ENCODE results near the gene ISLR.
"Not testable (repeated sequence)": the region's sequence is repeated elsewhere in the genome, so short reads cannot be mapped to it uniquely, and the experiment has no call there.

Gene ISLR

DNA sequence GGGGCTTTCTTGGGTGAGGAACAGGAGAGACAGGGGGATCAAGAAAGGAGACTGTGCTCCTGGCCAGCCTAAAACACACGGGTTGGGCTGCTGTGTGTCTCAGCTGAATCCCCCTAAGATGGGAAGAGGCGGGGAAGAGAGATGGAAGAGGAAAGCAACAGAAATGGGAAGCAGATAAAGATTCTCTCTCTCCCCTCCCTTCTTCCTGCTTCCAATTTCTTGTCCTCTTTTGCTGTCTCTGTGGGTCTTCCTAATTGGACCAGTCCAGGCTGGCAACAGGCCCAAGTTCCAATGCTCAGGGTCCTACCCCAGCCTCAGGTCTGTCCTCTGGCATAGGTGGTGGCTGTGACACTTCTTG, 36.0 kb upstream of the ISLR start:
- no peak for DNase-seq (ENCODE audit: low read depth in 2 of 2)

DNA sequence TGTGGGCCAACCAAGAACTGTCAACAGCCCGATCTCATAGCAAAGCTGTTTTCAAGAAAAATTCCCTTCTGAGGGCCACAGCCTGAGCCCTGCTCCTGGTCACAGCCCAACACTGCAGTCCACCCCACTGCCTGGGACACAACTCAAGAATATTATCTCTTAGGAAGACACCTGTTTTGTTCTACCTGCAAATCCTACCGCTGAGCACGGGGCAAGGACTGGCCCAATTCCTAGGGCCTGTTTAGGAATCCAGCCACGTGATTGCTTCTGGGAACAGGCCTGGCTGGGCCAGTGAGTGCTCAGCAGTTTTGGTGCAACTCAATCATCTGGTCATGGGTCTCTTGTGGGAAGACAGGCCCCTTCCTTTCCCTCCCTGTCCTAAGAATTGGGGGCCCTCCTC, 34.9 kb upstream of the ISLR start:
- DNase-seq (ENCODE audit: low read depth in 2 of 2), result no peak

DNA sequence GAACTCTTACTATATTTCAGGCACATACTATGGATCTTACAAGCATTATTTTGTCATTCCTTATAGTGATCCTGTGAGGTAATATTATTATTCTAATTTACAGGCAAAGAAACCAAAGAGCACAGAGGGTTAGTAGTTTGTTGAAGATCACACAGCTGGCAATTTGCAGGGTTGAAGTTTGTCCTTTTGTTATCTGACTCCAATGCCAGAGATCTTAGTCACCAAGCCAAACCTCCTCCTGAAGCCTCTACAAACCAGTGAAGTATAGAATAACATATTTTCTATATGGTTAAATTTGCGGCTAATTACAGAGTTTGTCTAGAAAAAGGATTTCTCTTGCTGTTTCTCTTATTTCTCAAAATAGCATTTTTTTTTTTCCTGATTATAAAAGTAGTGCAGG, 31.9 kb upstream of the ISLR start:
- no peak for DNase-seq (ENCODE audit: low read depth in 2 of 2)

DNA sequence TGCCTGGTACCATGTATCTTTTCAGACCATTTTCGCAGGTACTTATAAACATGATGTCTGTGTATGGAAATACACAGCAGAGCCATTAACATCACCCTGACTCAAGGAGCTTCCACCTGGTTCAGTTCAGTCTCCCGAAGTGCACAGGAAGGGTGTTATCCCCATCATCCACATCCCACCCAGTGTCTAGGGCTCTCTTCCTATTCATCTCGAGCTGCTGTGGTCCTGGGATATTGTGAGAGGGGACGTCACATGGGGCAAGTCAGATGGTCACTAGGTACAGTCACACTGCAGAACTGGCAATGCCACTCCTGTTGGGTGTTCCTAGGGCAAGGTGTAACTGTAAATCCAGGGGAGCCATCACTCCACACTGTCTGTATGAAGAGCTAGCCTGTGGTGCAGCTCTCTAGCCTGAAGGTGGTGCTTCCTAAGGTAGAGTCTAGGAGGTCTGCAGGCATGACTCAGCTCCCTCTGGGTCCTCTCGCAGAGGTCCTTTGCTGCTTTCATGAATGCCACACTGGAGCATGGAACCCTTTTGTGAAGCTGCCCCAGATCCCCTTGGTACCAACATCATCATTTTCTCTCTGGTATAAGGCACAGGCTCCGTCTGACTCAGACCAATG, 29.2 kb upstream of the ISLR start:
- DNase-seq (ENCODE audit: low read depth in 2 of 2), result no peak

DNA sequence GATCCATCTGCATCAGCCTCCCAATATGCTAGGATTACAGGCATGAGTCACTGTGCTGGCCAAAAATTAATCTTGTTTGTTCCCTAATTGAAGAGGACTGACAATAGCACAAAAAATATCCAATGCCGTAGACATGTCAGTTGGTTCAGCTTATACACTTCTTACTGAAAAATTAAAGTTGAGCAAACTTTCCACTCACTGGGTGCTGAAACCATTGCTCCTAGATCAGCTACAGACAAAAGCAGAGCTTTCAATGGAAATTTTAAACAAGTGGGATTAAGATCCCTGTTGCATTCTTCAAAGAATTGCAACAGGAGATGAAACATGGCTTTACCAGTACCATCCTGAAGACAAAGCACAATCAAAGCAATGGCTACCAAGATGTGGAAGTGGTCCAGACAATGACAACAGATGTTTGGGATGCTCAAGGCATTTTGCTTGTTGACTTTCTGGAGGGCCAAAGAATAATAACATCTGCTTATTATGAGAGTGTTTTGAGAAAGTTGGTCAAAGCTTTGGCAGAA, 27.2 kb upstream of the ISLR start:
- no peak for DNase-seq (ENCODE audit: low read depth in 2 of 2)

DNA sequence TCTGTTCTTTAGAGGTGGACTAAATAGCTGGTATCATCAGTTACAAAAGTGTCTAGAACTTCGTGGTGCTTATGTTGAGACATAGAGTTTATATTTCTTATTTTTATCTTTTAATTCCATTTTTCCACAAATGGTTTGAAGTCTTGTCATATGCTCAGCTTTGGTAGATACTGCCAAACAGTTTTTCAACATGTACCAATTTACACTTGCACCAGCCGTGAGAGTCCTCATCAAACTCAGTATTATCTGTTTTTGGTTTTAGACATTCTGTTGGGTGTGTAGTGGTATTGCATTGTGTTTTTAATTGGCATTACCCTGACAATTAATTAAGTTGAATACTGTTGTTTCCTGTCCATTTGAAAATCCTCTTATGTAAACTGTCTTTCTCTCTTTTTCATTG, 26.5 kb upstream of the ISLR start:
- DNase-seq (ENCODE audit: low read depth in 2 of 2), result no peak

DNA sequence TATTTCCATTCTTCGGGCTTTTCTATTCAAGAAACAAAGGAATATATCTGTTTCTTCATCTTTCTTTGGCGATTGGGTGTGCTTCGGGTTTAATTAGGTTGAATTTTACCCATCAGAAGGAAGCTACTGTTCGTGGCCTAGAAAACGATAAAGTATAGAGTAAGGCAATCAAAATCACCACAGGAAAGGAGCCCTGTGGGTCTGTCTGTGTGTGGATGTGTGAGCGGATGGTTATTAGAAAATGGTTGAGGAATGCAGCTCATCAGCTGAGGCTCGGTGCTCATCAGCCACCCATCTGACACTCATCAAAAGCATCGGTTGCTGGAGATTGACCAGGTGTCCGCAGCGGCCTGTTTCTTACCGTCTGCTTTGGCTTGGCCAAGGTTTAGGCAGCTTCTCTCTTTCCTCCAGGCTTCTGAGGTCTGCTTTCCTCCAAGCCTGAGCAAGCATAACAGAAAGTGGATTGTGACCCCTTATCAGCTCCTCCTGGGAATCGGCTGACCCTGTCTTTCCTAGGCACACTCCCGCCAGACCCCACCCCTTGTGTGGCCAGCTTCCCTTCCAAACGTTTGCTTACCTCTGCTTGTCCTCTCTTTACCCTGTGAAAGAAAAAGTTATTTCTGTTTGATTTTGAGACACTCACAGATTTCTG, 17.6 kb upstream of the ISLR start:
- DNase-seq (ENCODE audit: low read depth in 2 of 2), result no peak

DNA sequence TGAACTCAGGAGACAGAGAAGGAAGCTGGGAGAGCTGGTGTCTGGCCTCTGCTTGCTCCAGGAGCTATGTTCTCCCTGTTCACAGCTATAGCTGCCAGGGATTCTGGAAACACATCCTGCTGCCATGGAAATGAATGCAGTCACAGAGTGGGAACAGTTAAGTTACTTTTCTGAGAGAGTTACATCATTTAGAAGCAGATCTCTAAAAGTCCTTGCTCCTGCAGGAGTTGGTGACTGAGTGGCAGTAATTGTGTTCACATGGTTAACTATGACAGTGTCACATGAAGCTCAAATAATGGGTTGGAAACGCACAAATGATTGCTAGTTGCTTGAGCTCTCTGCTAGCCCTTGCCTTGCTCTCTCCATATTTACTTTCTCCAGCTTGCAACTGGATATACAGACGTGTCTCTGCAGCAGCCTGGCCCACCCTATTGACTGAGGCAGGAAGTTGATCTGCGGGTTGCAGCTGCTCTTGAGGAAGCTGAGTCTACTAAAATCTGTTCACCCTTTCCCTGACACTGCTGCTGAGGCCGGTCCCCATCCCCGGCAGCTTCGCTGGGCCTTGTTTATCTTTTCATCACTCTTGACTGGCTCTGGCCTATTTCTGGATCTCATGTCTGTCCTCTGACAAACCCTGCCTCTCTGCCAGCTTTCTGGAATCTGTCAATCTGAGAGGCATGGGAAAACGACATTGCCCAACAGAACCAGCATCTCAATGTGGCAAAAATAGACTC, 16.7 kb upstream of the ISLR start:
- DNase-seq (ENCODE audit: low read depth in 2 of 2), result no peak

DNA sequence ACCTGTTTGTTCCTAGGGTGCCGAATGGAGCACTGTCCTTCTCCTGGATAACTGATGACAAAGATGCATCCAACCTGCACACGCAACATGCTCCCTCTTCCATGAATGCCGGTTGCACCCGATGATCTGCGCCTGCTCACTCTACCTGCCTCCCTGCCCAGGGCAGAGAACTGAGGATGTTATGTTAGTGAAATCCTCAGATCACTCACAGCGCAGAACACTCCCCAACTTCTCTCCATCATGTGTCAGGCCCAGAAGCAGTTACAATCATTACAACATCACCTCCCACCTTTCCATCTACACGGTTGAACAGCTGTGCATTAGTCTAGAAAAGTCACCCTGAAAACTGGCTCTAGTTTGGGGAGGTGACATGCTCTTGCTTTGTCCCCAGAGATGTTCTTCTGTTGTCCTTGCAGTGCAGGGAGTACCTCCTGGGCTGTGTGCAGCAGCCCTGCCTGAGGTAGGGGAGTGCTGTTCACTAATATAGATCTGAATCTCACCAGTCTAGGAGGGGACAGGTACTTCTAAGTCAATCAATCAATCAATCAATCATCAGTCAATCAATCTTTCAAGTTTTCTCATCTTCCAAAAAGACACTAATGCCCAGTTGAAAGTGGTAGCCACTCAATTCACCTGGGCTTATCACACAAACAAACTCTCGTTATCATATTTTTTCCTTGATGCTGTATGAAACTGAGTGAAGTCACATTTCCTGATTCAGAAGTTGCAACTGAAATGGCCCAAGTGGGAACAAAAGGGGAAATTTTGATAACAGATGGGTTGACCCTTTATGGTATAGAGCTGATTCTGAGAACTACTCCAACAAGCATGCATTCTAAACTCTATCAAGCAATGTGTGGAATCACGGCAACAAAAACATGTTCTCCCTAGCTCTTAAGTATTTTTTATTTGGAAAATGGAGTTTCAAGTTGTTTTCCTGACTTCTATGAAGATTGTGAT, 15.4 kb upstream of the ISLR start:
- no peak for DNase-seq (ENCODE audit: low read depth in 2 of 2)

DNA sequence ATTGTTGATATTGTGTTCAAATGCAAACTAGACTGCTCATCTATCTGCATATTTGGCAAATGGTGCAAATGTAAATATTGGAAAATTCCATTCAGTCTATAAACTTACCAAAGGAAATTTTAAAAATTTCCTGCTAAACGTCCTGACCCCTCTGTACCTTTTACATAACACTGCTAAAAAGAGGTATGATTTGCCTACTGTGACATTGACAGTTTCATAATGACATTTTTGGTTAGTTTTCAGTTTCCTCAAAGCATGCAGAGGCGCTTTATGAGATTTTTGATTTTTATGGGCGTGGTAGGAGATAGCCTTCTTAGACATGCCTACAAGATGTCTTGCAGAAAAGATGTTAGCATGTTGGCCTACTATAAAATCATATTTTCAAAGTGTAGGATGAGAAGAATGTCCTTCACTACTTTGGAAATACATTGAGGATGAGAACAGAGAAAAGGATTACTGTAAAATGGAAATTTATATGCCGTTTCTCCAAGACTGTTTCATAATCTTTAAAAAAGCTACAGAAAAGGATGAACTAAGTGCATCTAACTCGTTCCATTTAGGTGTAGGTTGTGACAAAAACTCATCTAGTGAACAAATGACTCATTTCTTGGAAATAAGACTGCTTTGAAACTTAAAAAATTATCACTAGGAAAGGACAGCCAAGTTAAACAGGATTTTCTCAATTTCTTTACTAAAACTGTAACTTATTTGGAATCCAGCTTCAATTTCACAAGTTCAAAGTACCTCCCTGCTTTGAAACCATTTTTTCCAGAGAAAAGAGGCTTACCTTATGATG, 14.5 kb upstream of the ISLR start:
- no peak for DNase-seq (ENCODE audit: low read depth in 2 of 2)

DNA sequence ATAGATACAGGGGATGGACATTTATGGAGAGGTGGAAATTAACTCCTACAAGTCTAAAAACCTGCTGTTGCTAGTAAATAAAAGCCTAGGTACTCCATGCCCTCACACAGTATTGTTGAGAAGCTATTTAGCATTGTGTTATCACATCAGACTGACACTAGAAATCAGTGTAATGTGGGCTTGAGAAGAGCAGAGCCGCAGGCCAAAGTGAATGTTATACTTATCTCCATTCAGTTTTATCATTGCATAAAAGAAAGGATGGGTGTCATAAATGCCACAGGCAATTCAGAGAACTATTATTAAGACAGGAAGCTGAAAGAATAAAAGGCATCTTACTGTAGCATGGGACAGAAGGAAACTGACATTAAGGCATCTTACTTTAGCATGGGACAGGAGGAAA, 13.7 kb upstream of the ISLR start:
- DNase-seq (ENCODE audit: low read depth in 2 of 2), result no peak

DNA sequence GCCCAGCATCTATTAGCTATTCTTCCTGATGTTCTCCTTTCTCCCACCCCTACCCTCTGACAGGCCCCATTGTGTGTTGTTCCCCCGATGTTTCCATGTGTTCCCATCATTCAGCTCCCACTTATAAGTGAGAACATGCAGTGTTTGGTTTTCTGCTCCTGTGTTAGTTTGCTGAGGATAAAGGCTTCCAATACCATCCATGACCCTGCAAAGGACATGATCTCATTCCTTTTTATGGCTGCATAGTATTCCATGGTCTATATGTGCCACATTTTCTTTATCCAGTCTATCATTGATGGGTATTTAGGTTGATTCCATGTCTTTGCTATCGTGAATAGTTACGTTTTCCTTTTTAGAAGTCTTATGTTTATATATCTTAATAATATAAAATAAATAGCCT, 13.1 kb upstream of the ISLR start:
- DNase-seq (ENCODE audit: low read depth in 2 of 2), result not testable (repeated sequence)

DNA sequence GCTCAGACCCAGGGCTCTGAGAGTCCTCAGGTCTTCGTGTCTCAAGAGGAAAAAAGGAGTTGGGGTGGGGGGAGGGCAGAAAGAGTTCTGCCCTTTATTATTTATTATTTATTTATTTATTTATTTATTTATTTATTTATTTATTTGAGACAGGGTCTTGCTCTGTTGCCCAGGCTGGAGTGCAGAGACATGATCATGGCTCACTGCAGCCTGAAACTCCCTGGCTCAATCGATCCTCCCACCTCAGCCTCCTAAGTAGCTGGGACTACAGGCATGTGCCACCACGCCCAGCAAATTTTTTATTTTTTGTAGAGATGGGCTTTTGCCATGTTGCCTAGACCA, 11.3 kb upstream of the ISLR start:
- DNase-seq (ENCODE audit: low read depth in 2 of 2), result not testable (repeated sequence)

DNA sequence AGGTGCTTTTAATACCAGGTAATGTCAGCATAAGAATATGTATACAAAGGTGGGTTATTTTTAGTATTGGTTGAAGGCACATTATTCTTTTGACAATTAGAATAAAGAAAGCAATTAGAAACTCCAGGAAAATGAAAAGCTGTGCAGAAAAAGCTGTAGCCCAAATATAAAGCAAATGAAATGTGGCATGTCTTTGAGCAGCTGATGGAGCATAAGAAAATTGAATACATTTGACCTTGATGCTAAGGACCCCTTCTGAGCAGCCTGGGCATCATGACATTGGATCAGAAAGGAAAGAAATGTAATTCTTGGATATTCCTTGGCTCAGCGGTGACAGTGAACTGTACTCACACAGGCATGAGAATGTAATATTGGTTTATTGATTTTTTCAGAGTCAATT, 8.0 kb upstream of the ISLR start:
- no peak for DNase-seq (ENCODE audit: low read depth in 2 of 2)

DNA sequence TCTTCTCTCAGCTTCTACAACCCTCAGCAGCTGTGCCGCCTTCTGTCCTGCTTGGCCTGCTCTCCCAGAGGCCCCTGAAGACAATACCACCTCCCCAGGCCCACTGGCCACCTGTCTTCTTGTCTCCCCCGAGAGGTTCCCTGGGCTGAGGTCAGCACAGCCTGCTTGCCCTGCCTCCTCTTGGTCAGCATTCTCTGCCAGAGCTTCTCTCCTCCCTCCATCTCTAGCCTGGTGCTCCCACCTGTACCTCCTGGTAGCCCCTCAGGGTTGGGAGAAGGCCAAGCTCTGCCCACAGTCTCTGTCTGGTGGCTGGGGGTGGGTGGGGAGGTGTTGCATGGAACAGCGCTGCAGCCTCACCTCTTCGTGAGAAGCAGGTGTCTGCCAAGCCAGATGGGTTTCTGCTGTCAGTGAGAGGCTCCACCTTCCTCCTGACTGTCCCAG, 5.6 kb upstream of the ISLR start:
- DNase-seq (ENCODE audit: low read depth in 2 of 2), result no peak

DNA sequence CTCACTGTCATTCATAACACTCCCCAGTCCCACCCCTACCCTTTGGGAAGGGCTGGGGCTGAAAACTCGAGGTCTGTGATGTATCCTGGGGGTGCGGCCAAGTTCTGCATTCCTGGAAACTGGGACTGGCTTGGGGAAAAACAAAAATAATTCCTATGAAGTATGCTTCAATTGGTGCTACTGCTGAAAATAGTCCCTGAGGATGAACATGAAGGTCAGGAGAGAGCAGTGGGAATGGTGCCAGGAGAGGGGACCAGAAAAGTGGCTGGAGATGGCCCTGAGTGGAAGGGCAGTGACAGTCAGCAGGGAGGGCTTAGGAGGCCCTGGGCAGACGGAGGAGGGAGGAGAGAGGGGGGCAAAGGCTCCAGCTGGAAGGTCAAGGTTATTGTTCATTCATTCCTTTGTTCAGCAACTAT, 4.8 kb upstream of the ISLR start:
- no peak for DNase-seq (ENCODE audit: low read depth in 2 of 2)

DNA sequence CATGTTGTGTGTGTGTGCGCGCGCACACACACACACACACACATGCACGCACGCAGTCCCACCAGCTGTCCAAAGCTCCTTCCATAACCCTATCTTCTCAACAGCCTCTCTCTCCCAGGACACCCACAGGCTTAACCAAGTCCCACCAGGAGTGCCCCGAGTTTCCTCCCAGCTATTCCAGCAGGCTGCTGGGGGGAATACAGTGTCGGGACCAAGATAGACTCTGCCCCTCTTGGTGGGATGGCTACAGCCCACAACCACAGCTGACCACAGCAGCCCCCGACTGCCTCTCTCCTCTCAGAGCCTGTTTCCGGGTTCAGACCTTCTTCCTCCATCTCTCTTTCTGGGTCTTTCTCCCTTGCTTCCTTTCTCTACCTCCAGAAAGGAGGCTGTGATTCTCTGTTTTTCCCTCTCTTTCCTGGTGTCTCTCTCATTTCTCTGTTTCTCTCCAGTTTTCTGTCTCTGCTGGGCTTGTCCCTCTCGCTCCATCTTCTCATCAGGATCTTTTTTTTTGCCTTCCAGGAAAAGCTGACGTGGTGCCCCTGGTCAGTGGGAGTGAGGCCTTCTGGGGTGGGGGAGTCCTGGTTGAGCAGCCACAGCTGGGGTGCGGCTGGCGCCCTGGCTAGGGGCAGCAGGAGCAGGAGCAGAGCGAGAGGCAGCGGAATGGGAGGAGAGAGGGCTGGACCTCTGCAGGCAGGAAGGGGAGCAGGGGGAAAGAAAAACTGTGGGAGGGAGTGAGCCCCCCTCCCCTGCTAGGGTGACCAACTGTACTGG, 3.3 kb upstream of the ISLR start:
- DNase-seq (ENCODE audit: low read depth in 2 of 2), result no peak

DNA sequence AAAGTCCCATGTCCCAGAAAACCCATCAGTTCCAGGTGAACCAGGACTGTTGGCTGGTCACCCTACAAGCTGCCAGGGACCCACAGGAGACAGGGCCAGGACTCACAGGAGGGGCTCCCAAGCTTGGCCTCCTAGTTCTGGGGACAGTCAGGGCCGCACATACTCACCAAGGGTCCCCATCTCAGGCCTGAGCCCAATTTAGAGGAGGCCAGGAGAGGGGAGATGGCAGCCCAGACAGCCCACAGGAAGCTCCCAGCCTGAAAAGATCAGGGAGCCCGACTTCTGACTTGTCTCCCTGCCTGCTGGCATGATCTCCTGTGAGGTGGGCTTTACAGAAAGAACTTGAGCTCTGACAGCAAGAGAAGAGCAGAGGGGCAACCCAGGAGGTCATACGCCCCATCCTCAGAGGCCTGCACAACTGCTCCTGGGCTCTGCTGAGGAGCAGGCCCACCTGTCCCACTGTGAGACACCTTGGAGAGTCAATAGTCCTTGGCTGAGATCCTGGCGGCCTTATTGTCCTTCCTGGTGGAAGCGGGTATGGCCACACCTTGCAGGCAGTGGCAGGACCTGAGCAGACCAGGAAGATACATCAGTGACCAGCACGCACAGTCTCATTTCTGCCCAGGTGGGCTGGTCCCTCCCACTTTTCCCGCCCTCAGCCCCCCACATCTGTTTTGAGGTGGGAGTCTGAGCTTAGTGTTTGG, 2.5 kb upstream of the ISLR start:
- no peak for DNase-seq (ENCODE audit: low read depth in 2 of 2)

DNA sequence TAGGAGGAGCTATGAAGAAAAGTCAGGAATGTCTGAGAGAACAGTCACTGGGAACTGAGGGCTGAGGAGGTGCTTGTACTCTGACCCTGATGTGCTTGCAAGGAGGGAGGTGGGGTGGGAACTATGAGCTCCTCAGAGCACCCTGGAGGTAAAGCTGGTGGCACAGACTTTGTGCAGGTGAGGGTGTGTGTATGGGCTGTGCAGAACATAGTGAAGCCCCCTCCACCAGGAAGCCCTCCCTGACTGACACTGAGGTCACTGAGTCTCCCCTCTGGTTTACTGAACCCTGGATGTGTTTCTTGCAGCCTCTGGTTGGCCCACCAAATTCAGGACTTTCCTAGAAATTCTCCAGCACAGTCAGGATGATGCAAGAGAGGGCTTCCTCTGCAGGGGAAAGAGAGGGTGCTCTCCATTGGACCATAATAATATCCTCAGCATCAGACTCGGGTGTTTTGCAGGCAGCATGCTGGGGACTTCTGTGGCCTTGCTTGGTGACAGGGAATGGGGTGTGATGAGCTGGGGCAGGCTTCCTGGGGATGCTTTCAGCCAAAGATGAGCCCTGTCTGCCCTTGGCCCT, 1.5 kb upstream of the ISLR start:
- DNase-seq (ENCODE audit: low read depth in 2 of 2), result no peak

All from stimulated activated CD8-positive, alpha-beta memory T cell treated with anti-CD3 and anti-CD28 coated beads, Interleukin-15, amount 100 ng/mL, for 48 hours (primary cell).